RWPE1 (cell line): ENCODE results near the gene FIGN.

Experiments used
- CTCF ChIA-PET: fragments of 350-600 bp; sonication (Branson Sonifier 250); formaldehyde crosslinking; extraction: SDS; loops from one replicate; lab custom pipeline; 2021; lab: Yijun Ruan, JAX
- POLR2A ChIA-PET: fragments of 400-600 bp; formaldehyde crosslinking; extraction: SDS; loops from one replicate; lab custom pipeline; 2020; ENCODE audit warnings: antibody characterized with exemption; ENCODE audit not compliant: low non-redundant PET; lab: Yijun Ruan, JAX
- DNase-seq: peaks from one replicate; pipeline ENCODE4 v3.0.0; 2012; ENCODE audit warnings: low spot score
- H3K27ac ChIP-seq: fragments of 450-650 bp; 2 replicates; pipeline ENCODE4 v1.5.1; 2017
- TF ChIP-seq, protein P1 (sequence below): fragments of 450-650 bp; conservative IDR thresholded peaks from 2 replicates; pipeline ENCODE4 v1.5.1; 2017; ENCODE audit warnings: low read depth, mild to moderate bottlenecking

FIGN gene

DNA sequence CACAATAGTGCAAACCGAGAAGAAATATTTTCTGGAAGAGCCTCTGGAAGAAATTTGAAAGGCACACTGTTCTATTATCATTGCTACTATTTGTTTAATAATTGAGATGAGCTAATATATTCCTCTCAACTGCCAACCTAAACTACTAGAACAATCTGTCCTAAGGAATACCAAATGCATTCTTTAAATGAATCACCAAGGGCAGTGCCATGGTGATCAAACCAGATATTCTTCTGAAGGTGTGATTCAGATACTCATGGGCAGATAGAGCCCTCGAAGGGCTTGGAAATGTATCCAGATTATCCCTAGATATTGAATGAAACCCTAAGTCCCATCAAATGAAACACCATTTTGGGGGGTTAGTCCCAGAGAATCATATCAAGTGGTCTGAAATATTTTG is 76.6 kb downstream of the FIGN start:
- TF ChIP-seq, protein P1, sequence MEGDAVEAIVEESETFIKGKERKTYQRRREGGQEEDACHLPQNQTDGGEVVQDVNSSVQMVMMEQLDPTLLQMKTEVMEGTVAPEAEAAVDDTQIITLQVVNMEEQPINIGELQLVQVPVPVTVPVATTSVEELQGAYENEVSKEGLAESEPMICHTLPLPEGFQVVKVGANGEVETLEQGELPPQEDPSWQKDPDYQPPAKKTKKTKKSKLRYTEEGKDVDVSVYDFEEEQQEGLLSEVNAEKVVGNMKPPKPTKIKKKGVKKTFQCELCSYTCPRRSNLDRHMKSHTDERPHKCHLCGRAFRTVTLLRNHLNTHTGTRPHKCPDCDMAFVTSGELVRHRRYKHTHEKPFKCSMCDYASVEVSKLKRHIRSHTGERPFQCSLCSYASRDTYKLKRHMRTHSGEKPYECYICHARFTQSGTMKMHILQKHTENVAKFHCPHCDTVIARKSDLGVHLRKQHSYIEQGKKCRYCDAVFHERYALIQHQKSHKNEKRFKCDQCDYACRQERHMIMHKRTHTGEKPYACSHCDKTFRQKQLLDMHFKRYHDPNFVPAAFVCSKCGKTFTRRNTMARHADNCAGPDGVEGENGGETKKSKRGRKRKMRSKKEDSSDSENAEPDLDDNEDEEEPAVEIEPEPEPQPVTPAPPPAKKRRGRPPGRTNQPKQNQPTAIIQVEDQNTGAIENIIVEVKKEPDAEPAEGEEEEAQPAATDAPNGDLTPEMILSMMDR, result no peak
- CTCF ChIA-PET, result no interaction called here
- no peak overlapping the region for H3K27ac ChIP-seq
- peak; percentile 74 for DNase-seq
- POLR2A ChIA-PET, result no interaction called here

DNA sequence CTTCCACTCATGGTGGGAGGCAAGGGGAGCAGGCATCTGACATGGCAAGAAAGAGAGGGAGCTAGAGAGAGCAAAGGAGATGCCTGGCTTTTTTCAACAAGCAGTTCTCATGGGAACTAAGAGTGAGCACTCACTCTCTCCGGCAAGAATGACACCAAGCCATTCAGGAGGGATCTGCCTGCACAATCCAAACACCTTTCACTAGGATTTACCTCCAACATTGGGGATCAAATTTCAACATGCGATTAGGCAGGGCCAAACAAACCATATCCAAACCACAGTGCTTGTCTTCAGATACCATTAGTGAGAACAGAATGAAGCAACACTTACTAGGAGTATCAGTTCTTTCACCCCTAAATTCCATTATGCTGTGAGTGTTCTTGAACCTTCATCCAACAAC is 77.3 kb downstream of the FIGN start:
- CTCF ChIA-PET, result no interaction called here
- TF ChIP-seq, protein P1, result no peak
- H3K27ac ChIP-seq, result peak overlapping the region; percentile 24; the same call in 1 of the 2 replicates
- POLR2A ChIA-PET, result no interaction called here
- DNase-seq, result no peak

DNA sequence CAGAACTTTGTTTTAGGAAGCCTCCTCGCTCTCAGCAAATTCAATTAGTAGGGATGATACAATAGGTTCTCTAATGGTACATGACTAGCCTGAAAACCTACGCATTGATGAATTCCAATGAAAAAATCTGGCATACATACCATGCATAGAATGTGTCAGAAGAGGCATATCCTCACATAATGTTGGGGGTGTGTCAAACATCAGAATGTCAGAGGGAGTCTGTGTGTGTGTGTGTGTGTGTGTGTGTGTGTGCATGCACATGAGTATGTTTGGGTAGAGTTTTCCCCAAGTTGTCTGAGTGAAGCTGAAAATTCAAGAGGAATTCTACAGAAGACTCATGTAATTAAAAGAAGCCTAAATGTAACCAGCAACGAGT is 78.5 kb downstream of the FIGN start:
- DNase-seq, result no peak
- TF ChIP-seq, protein P1, result no peak
- ChIA-PET POLR2A (no interaction called here), CTCF (no interaction called here)
- no peak overlapping the region for H3K27ac ChIP-seq

DNA sequence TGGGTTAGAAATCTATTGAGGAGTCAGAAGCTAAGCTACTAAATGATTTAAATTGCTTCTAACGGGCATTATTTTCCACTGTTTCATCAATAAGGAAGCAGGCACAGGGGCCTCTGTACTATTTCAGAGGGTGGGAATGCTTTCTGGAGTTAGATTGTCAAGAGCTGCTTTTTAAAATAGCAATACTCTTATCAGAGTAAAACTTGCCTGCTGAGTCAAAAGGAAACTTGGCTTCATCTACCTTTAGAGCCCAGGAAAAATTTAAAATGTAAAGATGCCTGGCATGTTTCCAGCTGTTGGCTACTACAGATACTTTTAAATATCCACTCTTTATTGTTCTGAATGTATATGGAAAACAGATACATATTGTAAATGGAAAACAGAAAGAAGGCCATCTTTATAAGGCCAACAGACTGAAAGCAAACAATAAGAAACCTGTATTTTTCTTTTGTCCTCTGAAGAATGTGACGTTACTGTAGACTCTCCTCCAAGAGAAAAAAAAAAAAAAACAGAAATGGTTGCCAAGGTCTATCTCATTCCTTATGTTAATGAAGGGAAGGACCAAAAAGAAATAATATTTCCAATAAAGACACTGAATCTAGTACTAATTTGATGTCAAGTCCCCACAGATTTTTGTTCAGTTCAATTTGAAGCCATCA is 79.1 kb downstream of the FIGN start:
- POLR2A ChIA-PET, result no interaction called here
- no peak for DNase-seq
- CTCF ChIA-PET, result no interaction called here

DNA sequence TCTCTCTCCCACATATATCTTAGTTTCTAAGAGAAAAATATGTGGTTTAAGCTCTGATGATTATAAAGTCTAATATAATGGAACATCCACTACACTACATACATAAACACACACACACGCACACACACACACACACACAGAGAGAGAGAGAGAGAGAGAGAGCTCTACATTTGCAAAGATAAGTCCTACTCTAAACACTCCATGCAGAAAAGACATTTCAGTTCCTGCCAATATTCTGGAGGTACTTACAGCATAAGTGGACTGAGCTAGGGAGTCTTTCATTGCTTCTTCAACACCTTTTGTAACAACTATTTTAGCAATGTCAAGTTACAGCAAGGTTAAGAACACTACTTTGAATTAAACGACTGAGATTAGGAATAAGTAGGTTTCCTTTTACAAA is 80.1 kb downstream of the FIGN start:
- TF ChIP-seq, protein P1, result no peak
- no peak for DNase-seq
- H3K27ac ChIP-seq, result no peak overlapping the region
- CTCF ChIA-PET, result no interaction called here
- POLR2A ChIA-PET, result no interaction called here

More for the DNA sequence above, 79.1 kb downstream of the FIGN start:
- TF ChIP-seq, protein P1, result no peak
- H3K27ac ChIP-seq, result no peak overlapping the region

DNA sequence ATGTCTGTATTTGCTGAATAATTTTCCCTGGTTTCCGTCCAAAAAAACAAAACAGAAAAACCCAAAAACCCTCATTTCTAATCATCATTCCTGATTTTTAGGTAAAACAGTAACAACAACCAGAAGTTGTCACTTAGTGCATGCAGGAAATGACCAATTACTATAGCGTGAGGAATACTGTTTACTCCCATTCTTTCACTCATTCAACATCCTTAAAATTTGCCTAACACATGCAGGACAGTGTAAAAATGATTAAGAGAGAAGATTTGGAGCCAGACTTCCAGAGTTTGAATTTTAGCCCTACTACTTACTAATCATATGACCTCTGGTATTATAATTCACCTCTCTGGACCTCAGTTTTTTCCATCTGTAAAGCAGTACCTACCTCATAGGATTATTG is 83.1 kb downstream of the FIGN start:
- ChIA-PET CTCF (interaction anchor here (0.6 kb wide), 1 partner anchor 241 kb away, joined by 3 read pairs; no protein-coding TSS in a partner anchor), POLR2A (no interaction called here)
- TF ChIP-seq, protein P1, result no peak
- DNase-seq, result no peak
- H3K27ac ChIP-seq, result no peak overlapping the region

DNA sequence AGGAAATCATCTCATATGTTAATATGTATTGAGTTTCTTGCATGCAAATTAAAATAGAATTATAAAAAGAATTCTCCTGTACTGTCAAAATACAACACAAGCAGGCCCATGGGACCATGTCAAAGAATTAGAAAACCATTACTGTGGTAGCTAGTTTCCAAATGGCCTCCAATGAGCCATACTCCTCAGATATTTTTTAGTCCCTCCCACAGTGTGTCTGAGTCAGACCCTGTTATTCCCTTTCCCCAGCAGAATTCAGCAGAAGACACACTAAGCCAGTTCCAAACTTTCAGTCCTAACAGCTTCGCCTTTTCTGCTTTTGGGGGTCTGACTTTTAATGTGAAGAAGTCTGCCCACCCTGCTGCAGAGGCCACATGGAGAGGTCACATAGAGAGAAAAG is 86.7 kb downstream of the FIGN start:
- ChIA-PET CTCF (no interaction called here), POLR2A (no interaction called here)
- DNase-seq, result peak; percentile 14
- no peak overlapping the region for H3K27ac ChIP-seq
- TF ChIP-seq, protein P1, result no peak
